Measurements from ENCODE around the gene AMACR. TPM values are rescaled to one million over a fixed set of nuclear protein-coding genes. Genes with fewer than 3 reads are reported as not detected.
A peak's percentile ranks its signal among the peaks of the same experiment; 100 is the strongest.

AMACR gene
- total and polyA plus RNA-seq, 2 experiments from 2014 or later: 6.7 to 12.6 TPM

GRCh38 chr5:33937017-33937706 is 70.7 kb downstream of the AMACR start (continued):
- TF ChIP-seq ZNF114 (CRISPR knock-in tag; IDR thresholded peaks at IDR 0.05) (no peak), POLR2AphosphoS5 (IDR thresholded peaks at IDR 0.05; ENCODE audit: low read depth) (no peak), ETS1 (IDR thresholded peaks at IDR 0.05) (no peak), REST (IDR thresholded peaks at IDR 0.05; ENCODE audit: unreplicated experiment) (no peak), JUNB (IDR thresholded peaks at IDR 0.05; ENCODE audit: unreplicated experiment) (no peak), CTCF (conservative IDR thresholded peaks at IDR 0.05; ENCODE audit: low read depth in 2 of 2) (no peak), EZH2phosphoT487 (IDR thresholded peaks at IDR 0.05; ENCODE audit: unreplicated experiment) (no peak)

GRCh38 chr5:33936381-33937016 is 71.4 kb downstream of the AMACR start, which contains the start of gene RXFP3:
TSS of gene RXFP3 (plus strand) at chr5:33936386. CDS start at chr5:33936741, 355 bp downstream.
- Mint-ChIP-seq H3K27ac (no peak within 1 kb of the TSS), H3K36me3 (ENCODE audit: low read depth) (no peaks in the 10 kb centered on the region), H3K4me1 (peaks cover 21% of the 10 kb centered on the region), H3K9me3 (no peaks in the 10 kb centered on the region), H3K27me3 (ENCODE audit: insufficient read depth, low read depth, poor library complexity) (peaks cover 18% of the 10 kb centered on the region), H3K4me3 (peak within 1 kb of the TSS; percentile 85)
- H3K9me2 ChIP-seq (ENCODE audit: insufficient read depth): no peaks in the 10 kb centered on the region
- peak; percentile 59 for DNase-seq (ENCODE audit: low spot score)
- H3K36me3 ChIP-seq (ENCODE audit: insufficient read depth): no peaks in the 10 kb centered on the region
- peak within 1 kb of the TSS; percentile 100 for H2AFZ ChIP-seq
- peak within 1 kb of the TSS; percentile 95 for H3K4me2 ChIP-seq
- no peaks in the 10 kb centered on the region for H3K79me2 ChIP-seq (replicated peaks; ENCODE audit: insufficient read depth)
- TF ChIP-seq ZNF114 (CRISPR knock-in tag; IDR thresholded peaks at IDR 0.05) (no peak), CTCF (conservative IDR thresholded peaks at IDR 0.05; ENCODE audit: low read depth in 2 of 2) (no peak), ZNF462 (CRISPR knock-in tag; IDR thresholded peaks at IDR 0.05) (no peak)
- no peaks in the 10 kb centered on the region for H4K20me1 ChIP-seq (replicated peaks; ENCODE audit: insufficient read depth)
- no peaks in the 10 kb centered on the region for H3F3A ChIP-seq (replicated peaks; ENCODE audit: low read depth)
- H3K27me3 ChIP-seq (ENCODE audit: insufficient read depth): peaks cover 15% of the 10 kb centered on the region
- H3K4me1 ChIP-seq (ENCODE audit: insufficient read depth): peaks cover 7% of the 10 kb centered on the region
- ATAC-seq: peak; percentile 63
- H3K27ac ChIP-seq (ENCODE audit: low read depth): no peak within 1 kb of the TSS
- peak within 1 kb of the TSS; percentile 80 for H3K4me3 ChIP-seq
